Vagina (tissue), 2 donors: ENCODE measurements around the gene MBD4.

Source experiments
- POLR2A ChIP-seq, 2 donors: fragments of 450-650 bp; IDR thresholded peaks; one replicate each; pipeline ENCODE4 v1.6.1; 2017; ENCODE audit warnings: antibody characterized with exemption in 2 of 2, mild to moderate bottlenecking in 2 of 2, moderate library complexity in 2 of 2
- POLR2AphosphoS5 ChIP-seq, 2 donors: sonication (generic); formaldehyde crosslinking; IDR thresholded peaks; one replicate each; pipeline ENCODE4 v1.9.0; 2017; ENCODE audit warnings: antibody characterized with exemption in 2 of 2, mild to moderate bottlenecking in 2 of 2, low read depth in 1 of 2; ENCODE audit not compliant: insufficient read depth in 1 of 2
- TF ChIP-seq, protein P1 (sequence below), 3 experiments: fragments of 450-650 bp in 2 of 3; fragments of 200-600 bp in 1 of 3; sonication (generic) in 1 of 3; IDR thresholded peaks; one replicate each; pipeline ENCODE4 v1.5.1; 2017 to 2019; ENCODE audit warnings: antibody characterized with exemption in 3 of 3, mild to moderate bottlenecking in 2 of 3, moderate library complexity in 2 of 3

GRCh38 chr3:129418041-129418973 lies 21.4 kb downstream of the MBD4 start:
- TF ChIP-seq, protein P1, sequence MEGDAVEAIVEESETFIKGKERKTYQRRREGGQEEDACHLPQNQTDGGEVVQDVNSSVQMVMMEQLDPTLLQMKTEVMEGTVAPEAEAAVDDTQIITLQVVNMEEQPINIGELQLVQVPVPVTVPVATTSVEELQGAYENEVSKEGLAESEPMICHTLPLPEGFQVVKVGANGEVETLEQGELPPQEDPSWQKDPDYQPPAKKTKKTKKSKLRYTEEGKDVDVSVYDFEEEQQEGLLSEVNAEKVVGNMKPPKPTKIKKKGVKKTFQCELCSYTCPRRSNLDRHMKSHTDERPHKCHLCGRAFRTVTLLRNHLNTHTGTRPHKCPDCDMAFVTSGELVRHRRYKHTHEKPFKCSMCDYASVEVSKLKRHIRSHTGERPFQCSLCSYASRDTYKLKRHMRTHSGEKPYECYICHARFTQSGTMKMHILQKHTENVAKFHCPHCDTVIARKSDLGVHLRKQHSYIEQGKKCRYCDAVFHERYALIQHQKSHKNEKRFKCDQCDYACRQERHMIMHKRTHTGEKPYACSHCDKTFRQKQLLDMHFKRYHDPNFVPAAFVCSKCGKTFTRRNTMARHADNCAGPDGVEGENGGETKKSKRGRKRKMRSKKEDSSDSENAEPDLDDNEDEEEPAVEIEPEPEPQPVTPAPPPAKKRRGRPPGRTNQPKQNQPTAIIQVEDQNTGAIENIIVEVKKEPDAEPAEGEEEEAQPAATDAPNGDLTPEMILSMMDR (IDR thresholded peaks at IDR 0.05) = no peak
- TF ChIP-seq POLR2AphosphoS5 (IDR thresholded peaks at IDR 0.05; ENCODE audit: insufficient read depth in 1 of 2, low read depth in 1 of 2) (no peak), POLR2A (IDR thresholded peaks at IDR 0.05) (no peak)
